Colonic mucosa (tissue), 4 donors: ENCODE measurements around the gene DIAPH3. TPM values are rescaled to one million over a fixed set of nuclear protein-coding genes. Genes with fewer than 3 reads are reported as not detected.

Experiments used
- DNase-seq: peaks from one replicate; pipeline ENCODE4 v3.0.0-alpha.2; 2020
- H3K27ac ChIP-seq: fragments of 200-600 bp; one replicate; pipeline ENCODE4 v1.8.0; 2021
- H3K27me3 ChIP-seq: fragments of 200-600 bp; one replicate; pipeline ENCODE4 v1.8.0; 2021
- H3K36me3 ChIP-seq: fragments of 200-600 bp; one replicate; pipeline ENCODE4 v1.8.0; 2021
- H3K4me1 ChIP-seq: fragments of 200-600 bp; one replicate; pipeline ENCODE4 v1.8.0; 2021; ENCODE audit warnings: mild to moderate bottlenecking
- H3K4me3 ChIP-seq: fragments of 200-600 bp; one replicate; pipeline ENCODE4 v1.8.0; 2021
- H3K9ac ChIP-seq, 2 donors: one replicate each; pipeline ENCODE4 v1.7.0; 2013; ENCODE audit warnings: control low read depth in 2 of 2, low read depth in 2 of 2, low read length in 2 of 2
- H3K9me3 ChIP-seq: fragments of 200-600 bp; one replicate; pipeline ENCODE4 v1.8.0; 2021
- intact Hi-C: fragments of 100-400 bp; cut with DNase I; formaldehyde crosslinking; loops from one replicate; pipeline ENCODE4 v1.14.1; 2022
- total RNA-seq, 2 donors: library from RNA; stranded (reverse); fragmentation: NEBNext Ultra II Directional in 1 of 2; extraction: Animal tissue kit (Norgen Biotek cat#: 25700) in 1 of 2; gene quantifications; one replicate each; pipeline ENCODE4 v1.2.1, GENCODE V29; 2021
- TF ChIP-seq, protein P1 (sequence below): fragments of 200-600 bp; IDR thresholded peaks from one replicate; pipeline ENCODE4 v1.8.0; 2022; ENCODE audit warnings: antibody characterized with exemption, mild to moderate bottlenecking
- donor health status: healthy.
- donor health status: DM: no; HTN: no; CAD: no.
- donor health status: DM: no; HTN: no; CAD: no.

The DIAPH3 gene
- total RNA-seq, 2 donors from 2014 or later, result 5.1 to 14.5 TPM

DNA sequence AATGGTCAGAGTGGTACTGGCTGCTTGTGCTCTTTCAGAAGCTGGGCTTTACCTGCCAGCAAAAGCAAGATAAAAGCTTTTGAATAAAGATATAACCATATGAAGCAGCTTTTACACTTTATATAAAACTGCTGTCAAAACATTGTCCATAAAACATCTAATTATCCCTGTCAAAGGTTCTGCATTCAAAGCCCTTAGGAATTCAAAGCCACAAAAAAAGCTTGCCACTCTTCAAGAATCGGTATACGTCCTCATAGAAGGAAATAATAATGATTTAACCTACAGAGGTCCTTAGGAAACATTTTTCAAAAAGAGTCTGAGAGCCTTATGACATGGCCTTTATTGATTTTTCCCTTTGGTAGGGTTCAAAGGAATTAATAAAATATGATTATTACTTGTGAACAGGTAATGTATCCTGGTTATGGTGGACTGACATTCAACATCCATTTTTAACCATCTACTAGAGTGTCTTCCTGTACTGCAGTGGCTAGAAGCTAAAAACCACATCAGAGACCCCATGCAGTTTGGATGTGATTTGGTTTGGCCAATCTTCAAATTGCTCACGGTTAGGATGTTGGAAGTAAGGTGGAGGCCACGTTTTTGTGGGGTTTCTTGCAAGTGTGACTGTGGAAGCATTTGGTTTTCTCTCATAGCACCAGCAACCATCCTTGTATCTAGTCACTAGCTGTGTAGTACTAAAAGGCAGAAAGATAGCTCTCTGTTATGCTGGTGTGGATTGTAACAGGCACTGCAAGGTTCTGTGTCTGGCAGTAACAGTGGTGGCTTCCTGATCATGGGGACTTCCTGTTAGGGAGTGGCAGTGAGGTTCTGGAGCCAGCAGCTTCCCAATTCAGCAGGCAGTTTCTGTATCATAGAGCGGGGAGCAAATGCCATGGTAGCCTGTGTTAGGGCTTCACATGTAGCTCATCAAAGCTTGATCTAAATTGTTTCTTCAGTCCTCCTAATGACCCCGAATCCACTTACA, 441.5 kb downstream of the DIAPH3 start:
- H3K27ac ChIP-seq, result no peak overlapping the region
- intact Hi-C loops, result no loop called here
- H3K27me3 ChIP-seq, result no peaks in the 10 kb centered on the region
- no peaks in the 10 kb centered on the region for H3K4me1 ChIP-seq
- no peaks in the 10 kb centered on the region for H3K36me3 ChIP-seq
- H3K9ac ChIP-seq, result no peak overlapping the region
- TF ChIP-seq, protein P1, sequence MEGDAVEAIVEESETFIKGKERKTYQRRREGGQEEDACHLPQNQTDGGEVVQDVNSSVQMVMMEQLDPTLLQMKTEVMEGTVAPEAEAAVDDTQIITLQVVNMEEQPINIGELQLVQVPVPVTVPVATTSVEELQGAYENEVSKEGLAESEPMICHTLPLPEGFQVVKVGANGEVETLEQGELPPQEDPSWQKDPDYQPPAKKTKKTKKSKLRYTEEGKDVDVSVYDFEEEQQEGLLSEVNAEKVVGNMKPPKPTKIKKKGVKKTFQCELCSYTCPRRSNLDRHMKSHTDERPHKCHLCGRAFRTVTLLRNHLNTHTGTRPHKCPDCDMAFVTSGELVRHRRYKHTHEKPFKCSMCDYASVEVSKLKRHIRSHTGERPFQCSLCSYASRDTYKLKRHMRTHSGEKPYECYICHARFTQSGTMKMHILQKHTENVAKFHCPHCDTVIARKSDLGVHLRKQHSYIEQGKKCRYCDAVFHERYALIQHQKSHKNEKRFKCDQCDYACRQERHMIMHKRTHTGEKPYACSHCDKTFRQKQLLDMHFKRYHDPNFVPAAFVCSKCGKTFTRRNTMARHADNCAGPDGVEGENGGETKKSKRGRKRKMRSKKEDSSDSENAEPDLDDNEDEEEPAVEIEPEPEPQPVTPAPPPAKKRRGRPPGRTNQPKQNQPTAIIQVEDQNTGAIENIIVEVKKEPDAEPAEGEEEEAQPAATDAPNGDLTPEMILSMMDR, result no peak
- H3K9me3 ChIP-seq, result no peaks in the 10 kb centered on the region
- no peak overlapping the region for H3K4me3 ChIP-seq
- no peak for DNase-seq

DNA sequence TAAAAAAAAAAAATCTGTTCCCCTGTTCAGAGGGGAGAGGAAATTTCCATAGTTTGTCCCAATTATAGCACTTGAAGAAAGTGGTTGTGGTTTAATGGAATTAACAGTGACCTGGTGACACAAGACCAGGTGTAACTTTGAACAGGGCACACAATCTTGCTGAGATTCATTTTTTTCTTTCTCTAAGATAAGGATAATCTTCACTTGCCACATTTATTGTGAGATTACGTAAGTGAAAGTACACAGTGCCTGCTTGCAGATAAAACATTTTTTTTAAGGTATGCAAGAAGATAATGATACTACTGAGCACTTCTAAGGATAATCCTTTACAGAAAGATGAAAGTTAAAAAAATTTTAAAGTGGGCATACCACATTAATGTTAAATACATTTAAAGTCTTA, 448.1 kb downstream of the DIAPH3 start:
- H3K9me3 ChIP-seq, result no peaks in the 10 kb centered on the region
- no peaks in the 10 kb centered on the region for H3K27me3 ChIP-seq
- no peak overlapping the region for H3K27ac ChIP-seq
- H3K4me3 ChIP-seq, result no peak overlapping the region
- H3K9ac ChIP-seq, result no peak overlapping the region
- DNase-seq, result no peak
- H3K4me1 ChIP-seq, result no peaks in the 10 kb centered on the region
- TF ChIP-seq, protein P1, result no peak
- intact Hi-C loops, result no loop called here
- no peaks in the 10 kb centered on the region for H3K36me3 ChIP-seq

- Histone ChIP-seq H3K4me1 (no peaks in the 10 kb centered on the region), H3K9me3 (no peaks in the 10 kb centered on the region), H3K4me3 (no peak overlapping the region), H3K36me3 (no peaks in the 10 kb centered on the region), H3K27ac (no peak overlapping the region), H3K27me3 (no peaks in the 10 kb centered on the region), H3K9ac (no peak overlapping the region)
- TF ChIP-seq, protein P1, result no peak
- intact Hi-C loops, result no loop called here
- DNase-seq, result no peak
Measured at GRCh38 chr13:59710996-59711701, 452.6 kb downstream of the DIAPH3 start.

DNA sequence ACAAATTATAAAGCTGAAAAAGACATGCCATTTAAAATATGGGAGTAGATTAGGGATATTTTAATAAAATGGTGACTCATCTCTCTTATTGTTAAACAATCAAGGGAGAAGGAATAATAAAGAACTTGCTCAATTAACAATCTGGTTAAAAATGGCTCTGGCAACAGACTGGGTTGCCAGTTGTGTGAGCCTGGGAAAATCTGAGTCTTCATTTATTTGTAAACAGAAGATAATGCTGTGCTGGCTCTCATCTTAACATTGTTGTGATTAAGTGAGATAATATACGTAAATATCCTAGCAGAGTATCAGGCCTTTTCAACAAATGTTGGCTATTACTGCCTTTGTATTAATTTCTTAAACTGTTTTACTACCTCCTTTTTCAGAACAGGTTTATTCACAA, 453.3 kb downstream of the DIAPH3 start:
- Histone ChIP-seq H3K9me3 (no peaks in the 10 kb centered on the region), H3K27ac (no peak overlapping the region), H3K9ac (no peak overlapping the region), H3K27me3 (no peaks in the 10 kb centered on the region), H3K36me3 (no peaks in the 10 kb centered on the region), H3K4me3 (no peak overlapping the region), H3K4me1 (no peaks in the 10 kb centered on the region)
- no peak for DNase-seq
- TF ChIP-seq, protein P1, result no peak
- intact Hi-C loops, result no loop called here

DNA sequence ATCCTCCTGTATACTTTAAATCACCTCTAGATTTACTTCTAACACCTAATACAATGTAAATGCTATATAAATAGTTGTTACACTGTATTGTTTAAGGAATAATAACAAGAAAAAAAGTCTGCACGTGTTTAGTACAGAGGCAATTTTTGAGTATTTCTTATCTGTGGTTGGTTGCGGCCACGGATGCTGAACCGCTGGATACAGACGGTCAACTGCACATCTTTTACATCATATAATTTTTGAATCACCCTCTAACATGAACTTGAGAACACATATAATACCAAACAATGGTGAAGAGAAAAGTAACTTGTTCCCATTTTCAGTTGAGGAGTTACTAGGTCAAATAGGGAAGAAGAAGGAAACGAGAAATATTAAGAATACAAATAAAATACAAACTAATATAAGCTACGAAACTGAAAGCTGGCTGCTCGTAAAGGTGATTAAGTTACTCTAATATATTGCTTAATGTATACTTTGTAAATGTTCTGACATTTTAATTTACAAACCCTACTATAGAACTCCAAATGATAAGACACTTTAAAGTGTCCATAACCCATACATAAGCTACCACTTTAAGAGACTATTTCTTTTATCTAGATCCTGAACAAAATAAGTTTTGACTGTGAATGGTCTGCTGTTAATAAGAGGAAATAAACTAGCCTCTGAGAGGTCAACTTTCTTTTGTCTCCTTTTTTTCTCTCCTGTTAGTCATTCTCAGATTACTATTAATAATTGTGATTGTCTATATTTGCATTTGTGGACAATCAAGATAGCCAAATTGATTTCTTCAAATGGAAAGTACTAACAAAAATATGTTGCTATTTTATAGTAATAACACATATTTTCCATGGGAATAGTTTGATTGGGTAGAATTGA, 457.4 kb downstream of the DIAPH3 start:
- Histone ChIP-seq H3K9me3 (no peaks in the 10 kb centered on the region), H3K4me1 (no peaks in the 10 kb centered on the region), H3K4me3 (no peak overlapping the region), H3K9ac (no peak overlapping the region), H3K36me3 (no peaks in the 10 kb centered on the region), H3K27me3 (no peaks in the 10 kb centered on the region), H3K27ac (no peak overlapping the region)
- intact Hi-C loops, result no loop called here
- no peak for DNase-seq
- TF ChIP-seq, protein P1, result no peak
